Activated CD8-positive, alpha-beta memory T cell treated with anti-CD3 and anti-CD28 coated beads for 4 hours (primary cell): ENCODE results near the gene SLC44A4.
A peak's percentile ranks its signal among the peaks of the same experiment; 100 is the strongest.
"Not testable (repeated sequence)": the region's sequence is repeated elsewhere in the genome, so short reads cannot be mapped to it uniquely, and the experiment has no call there.

Experiments
- DNase-seq, 2 donors: peaks; one replicate each; pipeline ENCODE4 v3.0.0-alpha.2; 2020; ENCODE audit warnings: low read depth in 2 of 2

Gene SLC44A4

DNA sequence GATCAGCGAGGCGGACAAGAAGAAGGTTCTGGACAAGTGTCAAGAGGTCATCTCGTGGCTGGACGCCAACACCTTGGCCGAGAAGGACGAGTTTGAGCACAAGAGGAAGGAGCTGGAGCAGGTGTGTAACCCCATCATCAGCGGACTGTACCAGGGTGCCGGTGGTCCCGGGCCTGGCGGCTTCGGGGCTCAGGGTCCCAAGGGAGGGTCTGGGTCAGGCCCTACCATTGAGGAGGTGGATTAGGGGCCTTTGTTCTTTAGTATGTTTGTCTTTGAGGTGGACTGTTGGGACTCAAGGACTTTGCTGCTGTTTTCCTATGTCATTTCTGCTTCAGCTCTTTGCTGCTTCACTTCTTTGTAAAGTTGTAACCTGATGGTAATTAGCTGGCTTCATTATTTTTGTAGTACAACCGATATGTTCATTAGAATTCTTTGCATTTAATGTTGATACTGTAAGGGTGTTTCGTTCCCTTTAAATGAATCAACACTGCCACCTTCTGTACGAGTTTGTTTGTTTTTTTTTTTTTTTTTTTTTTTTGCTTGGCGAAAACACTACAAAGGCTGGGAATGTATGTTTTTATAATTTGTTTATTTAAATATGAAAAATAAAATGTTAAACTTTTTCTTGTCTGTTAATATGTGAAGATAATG, 49.0 kb downstream of the SLC44A4 start:
- no peak for DNase-seq

DNA sequence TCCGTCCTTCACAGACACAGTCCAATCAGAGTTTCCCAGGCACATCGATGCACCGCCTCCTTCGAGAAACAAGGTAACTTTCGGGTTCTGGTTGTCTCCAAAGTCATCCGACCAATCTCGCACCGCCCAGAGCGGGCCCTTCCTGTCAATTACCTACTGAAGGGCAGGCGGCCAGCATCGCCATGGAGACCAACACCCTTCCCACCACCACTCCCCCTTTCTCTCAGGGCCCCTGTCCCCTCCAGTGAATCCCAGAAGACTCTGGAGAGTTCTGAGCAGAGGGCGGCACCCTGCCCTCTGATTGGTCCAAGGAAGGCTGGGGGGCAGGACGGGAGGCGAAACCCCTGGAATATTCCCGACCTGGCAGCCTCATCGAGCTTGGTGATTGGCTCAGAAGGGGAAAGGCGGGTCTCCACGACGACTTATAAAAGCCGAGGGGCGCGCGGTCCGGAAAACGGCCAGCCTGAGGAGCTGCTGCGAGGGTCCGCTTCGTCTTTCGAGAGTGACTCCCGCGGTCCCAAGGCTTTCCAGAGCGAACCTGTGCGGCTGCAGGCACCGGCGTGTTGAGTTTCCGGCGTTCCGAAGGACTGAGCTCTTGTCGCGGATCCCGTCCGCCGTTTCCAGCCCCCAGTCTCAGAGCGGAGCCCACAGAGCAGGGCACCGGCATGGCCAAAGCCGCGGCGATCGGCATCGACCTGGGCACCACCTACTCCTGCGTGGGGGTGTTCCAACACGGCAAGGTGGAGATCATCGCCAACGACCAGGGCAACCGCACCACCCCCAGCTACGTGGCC, 51.3 kb downstream of the SLC44A4 start, which contains the start of gene HSPA1B:
TSS of gene HSPA1B (plus strand) at position 453 of the 794 bp plus-strand sequence. CDS start at position 666, 213 bp downstream.
- peak; percentile 78 to 83 for DNase-seq

DNA sequence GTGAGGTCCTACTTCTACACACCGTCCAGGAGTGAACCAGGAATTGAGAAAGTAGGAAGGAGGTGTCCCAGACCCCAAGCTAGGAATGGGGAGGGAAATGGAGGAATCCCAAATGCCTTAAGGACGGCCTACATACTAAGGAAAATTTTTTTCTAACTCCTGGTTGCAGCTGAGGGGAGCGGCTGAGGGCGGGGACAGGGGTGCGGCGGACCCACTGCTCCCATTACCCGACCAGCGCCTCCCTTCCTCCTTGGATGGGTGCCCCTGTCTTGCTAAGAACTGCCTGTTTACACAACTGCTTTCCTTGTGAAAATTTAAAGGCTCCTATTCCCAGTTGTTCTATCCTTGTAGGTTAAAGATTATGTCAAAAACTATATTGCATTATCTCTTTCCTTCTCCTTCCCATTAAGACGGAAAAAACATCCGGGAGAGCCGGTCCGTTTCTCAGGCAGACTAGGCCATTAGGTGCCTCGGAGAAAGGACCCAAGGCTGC, 52.0 kb downstream of the SLC44A4 start:
- DNase-seq, result no peak

DNA sequence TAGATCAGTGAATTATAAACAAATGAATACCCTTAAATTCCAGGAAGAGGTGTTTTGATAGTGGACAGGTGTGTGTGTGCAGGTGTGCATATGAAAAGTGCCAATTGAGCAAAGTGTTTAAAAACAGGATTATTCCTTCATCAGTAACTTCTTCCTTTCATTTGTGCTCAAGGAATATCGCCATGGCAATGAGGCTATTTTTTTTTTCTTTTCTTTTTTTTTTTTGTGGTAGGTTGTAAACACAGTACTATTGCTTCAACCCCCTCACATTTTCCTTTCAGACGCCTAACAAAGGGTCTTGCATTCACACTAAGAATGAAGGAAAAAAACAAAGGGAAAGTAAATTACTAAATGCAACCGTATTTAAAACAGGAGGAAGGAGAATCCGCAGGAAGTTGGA, 53.2 kb downstream of the SLC44A4 start:
- no peak for DNase-seq

DNA sequence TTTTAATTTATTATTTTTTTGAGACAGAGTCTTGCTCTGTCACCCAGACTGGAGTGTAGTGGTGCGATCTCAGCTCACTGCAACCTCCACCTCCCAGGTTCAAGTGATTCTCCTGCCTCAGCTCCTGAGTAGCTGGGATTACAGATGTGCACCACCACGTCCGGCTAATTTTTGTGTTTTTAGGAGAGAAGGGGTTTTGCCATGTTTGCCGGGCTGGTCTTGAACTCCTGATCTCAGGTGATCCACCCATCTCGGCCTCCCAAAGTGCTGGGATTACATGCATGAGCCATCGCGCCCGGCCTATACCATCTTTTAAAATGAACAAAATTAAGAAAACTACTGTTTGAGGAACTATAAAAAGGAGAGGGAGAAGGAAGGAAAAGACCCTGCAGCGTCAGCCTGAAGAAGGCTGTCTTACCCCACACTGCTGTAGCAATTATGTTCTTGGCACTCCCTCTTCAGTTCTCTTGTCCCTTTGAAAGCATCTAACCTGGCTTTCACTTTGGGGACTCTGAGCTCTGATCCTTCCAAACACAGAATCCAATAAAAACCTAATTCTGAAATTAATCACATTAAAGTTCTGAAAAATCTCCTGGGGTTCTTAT, 55.1 kb downstream of the SLC44A4 start:
- DNase-seq, result not testable (repeated sequence)

DNA sequence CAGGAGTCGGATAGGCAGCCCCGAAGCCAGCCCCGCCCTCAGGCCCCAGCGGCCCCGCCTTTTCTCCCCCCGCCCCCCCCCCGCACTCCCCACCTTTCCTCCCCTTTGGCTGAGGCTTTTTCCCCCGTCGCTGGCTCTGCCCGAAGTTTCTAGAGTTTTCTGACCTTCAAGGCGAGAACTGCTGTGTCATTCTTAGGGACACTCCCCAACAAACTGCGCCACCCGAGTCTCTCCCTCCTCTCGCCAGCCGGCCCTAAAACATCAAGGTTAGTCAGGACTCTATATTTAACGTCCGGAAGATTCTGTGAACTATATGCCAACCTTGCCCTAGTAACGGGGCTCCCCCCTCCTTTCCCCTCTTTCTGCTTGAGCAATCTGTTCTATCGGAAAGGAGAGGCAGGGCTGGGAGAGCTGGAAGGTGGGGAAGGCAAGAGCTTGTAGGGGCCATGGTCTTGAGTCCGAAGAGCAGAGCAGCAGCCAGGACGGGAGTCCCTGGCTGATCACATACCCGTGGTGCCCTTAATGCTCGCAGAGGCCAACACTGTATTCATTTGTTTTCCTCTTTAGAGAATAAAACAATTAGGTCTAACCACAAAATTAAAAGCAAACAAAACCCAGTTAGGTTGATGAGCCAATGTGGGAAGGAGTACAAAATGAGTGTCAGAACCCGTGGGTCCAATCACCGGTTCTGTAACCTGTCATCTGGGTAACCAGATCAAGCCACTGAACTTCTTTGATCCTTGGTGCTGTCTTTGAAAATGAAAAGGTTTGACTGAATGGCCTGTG, 56.6 kb downstream of the SLC44A4 start:
- peak; percentile 38 to 47 for DNase-seq

DNA sequence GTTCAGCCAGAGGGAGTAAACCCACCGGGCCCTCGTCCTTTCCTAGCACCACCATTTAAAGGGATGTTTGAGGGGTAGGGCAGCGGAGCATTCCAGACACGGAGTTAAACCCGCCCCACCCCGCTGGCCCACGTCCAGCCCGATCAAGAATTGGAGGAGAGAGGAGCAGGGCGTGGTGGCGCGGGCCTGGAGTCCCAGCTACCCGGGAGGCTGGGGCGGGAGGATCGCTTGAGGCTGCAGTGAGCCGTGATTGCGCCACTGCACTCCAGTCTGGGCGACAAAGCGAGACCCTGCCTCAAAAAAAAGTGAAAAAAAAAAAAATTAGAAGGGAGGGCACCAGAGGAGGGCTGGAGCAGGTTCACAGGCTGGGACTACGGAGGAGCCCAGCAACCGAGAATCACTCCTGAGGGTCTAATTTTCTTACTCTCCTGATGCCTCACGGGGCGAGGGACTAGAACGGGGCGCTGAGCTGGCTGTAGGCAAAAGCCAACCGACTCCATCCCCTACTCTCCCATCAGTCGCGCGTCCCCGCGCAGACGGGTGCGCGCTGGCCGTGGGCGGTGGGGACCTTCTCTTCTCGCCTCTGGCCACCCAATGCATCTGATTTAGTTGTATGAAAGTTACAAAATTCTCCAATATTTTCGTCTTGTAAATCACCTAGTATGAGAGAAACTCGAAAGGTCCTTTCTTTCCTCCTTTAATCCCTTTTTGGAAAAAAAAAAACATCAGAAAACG, 57.3 kb downstream of the SLC44A4 start:
- no peak for DNase-seq

DNA sequence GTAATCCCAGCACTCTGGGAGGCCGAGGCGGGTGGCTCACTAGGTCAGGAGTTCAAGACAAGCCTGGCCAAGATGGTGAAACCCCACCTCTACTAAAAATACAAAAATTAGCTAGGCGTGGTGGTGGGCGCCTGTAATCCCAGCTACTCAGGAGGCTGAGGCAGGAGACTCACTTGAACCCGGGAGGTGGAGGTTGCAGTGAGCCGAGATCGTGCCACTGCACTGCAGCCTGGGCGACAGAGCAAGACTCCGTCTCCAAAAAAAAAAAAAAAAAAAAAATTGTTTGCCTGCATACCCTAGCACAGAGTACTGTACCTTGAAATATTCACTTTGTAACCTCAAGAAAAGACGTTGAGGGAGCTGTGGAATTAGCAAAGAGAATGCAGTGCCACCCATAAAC, 58.4 kb downstream of the SLC44A4 start:
- not testable (repeated sequence) for DNase-seq

DNA sequence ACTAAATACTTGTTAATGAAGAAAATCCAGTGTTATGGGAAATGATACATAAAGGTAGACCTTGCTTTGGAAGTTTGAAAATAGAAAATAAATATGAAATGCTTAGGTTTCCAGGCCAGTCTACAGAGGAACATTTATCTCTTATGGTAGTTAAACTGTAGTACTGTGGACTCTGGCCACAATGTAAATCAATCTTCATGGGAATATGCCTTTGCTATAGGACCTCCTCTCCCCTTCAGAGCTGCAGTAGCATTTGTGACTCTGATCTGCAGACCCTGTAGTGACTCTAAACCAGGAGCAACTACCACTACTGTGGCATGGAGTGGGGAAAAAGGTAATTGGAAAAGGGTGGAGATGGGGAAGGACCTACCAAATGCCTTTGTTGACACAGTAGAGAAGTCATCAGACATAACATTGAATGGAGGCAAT, 58.9 kb downstream of the SLC44A4 start:
- no peak for DNase-seq

DNA sequence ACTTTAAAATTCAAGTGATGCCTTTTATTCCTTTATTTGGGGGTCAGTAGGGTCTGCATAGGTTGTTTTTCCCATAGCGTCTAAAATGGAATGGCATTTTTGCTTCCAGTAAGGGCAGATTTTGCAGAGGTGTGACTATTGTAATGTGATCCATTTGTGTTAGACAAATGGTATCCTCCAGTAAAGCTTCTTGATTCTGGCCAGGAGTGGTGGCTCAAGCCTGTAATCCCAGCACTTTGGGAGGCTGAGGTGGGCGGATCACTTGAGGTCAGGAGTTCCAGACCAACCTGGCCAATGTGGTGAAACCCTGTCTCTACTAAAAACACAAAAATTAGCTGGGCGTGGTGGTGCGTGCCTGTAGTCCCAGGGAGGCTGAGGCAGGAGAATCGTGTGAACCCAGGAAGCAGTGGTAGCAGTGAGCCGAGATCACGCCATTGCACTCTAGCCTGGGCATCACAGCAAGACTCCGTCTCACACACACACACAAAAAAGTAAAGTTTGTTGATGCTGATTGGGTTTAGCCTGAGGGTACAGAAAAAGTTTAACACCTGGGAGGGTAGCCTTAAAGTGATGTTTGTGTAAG, 60.8 kb downstream of the SLC44A4 start:
- not testable (repeated sequence) for DNase-seq

DNA sequence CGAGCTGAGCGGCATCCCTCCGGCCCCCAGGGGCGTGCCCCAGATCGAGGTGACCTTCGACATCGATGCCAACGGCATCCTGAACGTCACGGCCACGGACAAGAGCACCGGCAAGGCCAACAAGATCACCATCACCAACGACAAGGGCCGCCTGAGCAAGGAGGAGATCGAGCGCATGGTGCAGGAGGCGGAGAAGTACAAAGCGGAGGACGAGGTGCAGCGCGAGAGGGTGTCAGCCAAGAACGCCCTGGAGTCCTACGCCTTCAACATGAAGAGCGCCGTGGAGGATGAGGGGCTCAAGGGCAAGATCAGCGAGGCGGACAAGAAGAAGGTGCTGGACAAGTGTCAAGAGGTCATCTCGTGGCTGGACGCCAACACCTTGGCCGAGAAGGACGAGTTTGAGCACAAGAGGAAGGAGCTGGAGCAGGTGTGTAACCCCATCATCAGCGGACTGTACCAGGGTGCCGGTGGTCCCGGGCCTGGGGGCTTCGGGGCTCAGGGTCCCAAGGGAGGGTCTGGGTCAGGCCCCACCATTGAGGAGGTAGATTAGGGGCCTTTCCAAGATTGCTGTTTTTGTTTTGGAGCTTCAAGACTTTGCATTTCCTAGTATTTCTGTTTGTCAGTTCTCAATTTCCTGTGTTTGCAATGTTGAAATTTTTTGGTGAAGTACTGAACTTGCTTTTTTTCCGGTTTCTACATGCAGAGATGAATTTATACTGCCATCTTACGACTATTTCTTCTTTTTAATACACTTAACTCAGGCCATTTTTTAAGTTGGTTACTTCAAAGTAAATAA, 61.5 kb downstream of the SLC44A4 start:
- not testable (repeated sequence) for DNase-seq

DNA sequence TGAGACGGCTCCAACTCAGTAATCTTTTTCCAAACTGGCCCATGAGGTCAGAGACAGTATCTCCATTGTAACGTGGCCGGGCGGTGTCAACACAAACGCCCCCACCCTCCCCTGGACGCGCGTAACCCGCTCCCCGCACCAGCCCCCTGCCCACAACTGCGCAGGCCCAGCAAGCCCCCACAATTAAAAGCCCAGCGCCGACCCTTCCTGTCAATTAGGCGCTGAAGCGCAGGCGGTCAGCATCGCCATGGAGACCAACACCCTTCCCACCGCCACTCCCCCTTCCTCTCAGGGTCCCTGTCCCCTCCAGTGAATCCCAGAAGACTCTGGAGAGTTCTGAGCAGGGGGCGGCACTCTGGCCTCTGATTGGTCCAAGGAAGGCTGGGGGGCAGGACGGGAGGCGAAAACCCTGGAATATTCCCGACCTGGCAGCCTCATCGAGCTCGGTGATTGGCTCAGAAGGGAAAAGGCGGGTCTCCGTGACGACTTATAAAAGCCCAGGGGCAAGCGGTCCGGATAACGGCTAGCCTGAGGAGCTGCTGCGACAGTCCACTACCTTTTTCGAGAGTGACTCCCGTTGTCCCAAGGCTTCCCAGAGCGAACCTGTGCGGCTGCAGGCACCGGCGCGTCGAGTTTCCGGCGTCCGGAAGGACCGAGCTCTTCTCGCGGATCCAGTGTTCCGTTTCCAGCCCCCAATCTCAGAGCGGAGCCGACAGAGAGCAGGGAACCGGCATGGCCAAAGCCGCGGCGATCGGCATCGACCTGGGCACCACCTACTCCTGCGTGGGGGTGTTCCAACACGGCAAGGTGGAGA, 63.6 kb downstream of the SLC44A4 start, which contains the start of the genes HSPA1A and HSPA1L:
TSS of gene HSPA1A (plus strand) at position 519 of the 814 bp plus-strand sequence. CDS start at position 733, 214 bp downstream.
TSS of gene HSPA1L (minus strand) at position 259 of the 814 bp plus-strand sequence. CDS start 3,311 bp downstream, outside the sequence.
- peak; percentile 49 for DNase-seq

DNA sequence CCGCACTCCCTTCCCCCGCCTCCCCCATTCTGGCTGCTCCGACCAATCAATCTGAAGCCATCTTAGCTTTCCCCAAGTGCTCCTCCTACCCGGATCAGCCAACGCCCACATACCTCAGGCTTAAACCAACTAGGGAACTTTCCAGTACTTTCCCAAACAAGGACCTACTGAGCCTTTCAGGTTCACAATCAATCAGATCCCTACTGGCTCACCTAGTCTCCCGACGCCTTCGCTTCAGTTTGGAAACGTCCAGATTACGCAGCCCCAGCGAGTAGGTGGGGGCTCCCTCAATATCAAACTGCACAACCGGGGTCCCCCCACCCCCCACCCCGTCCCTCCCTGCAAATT, 64.1 kb downstream of the SLC44A4 start:
- DNase-seq, result peak in 1 of 2 donors; percentile 55

DNA sequence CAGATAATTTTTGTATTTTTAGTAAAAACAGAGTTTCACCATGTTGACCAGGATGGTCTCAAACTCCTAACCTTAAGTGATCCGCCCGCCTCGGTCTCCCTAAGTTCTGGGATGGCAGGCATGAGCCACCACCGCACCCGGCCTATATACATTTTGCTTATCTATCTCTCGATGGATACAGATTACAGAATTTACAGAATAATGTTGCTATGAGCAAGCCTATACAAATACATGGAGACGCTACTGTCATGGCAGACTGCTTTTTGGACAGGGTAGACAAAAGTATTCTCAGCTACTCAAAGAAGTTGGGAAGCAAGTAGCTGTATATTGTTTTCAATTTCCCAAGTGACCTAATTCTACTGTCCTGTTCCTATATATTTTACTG, 65.3 kb downstream of the SLC44A4 start:
- DNase-seq, result no peak
